ENCODE measurements around the gene MYO9A. TPM values are rescaled to one million over a fixed set of nuclear protein-coding genes. Genes with fewer than 3 reads are reported as not detected.

The MYO9A gene
- total RNA-seq, 1 experiment from 2014 or later: 21.4 TPM

- no peak for TF ChIP-seq CTCF (conservative IDR thresholded peaks at IDR 0.05)
Measured at GRCh38 chr15:71962537-71962936, 155.4 kb downstream of the MYO9A start.

More at GRCh38 chr15:71962537-71962936, 155.4 kb downstream of the MYO9A start:
- Histone ChIP-seq H4K5ac (ENCODE audit: insufficient read length, low read depth, low read length) (no peak overlapping the region), H4K91ac (ENCODE audit: insufficient read length, low read depth, low read length) (no peak overlapping the region), H3K23ac (ENCODE audit: insufficient read length, low read depth, low read length) (no peak overlapping the region), H2BK5ac (ENCODE audit: insufficient read length, low read length) (no peak overlapping the region), H3K56ac (ENCODE audit: insufficient read length, low read depth, low read length) (no peak overlapping the region), H4K8ac (replicated peaks; ENCODE audit: insufficient read length, low read depth, low read length) (no peak overlapping the region), H3K27me3 (ENCODE audit: insufficient read depth, low read length) (no peaks in the 10 kb centered on the region), H2BK15ac (ENCODE audit: low read depth, low read length) (no peak overlapping the region), H3K4me2 (ENCODE audit: insufficient read depth, insufficient read length, low read length) (no peak overlapping the region), H2AK5ac (ENCODE audit: insufficient read length, low read length) (no peak overlapping the region), H2BK20ac (ENCODE audit: low read depth, low read length, poor library complexity, severe bottlenecking) (no peak overlapping the region), H2BK120ac (ENCODE audit: low read depth, low read length, poor library complexity, severe bottlenecking) (no peak overlapping the region), H4K20me1 (ENCODE audit: control insufficient read depth, insufficient read depth, insufficient read length) (no peaks in the 10 kb centered on the region), H2BK12ac (ENCODE audit: insufficient read length, low read depth, low read length) (no peak overlapping the region), H3K9me3 (ENCODE audit: control insufficient read depth, low read depth, low read length) (no peaks in the 10 kb centered on the region), H2AFZ (ENCODE audit: low read length) (no peak overlapping the region), H3K14ac (ENCODE audit: insufficient read depth, low read length) (no peak overlapping the region), H3K79me1 (ENCODE audit: insufficient read depth, low read depth, low read length, poor library complexity, severe bottlenecking) (no peaks in the 10 kb centered on the region), H3K18ac (ENCODE audit: insufficient read length, low read depth, low read length) (no peak overlapping the region), H3K79me2 (ENCODE audit: insufficient read depth, low read length) (no peaks in the 10 kb centered on the region), H3K27ac (ENCODE audit: insufficient read length, low read depth, low read length) (no peak overlapping the region), H3K4ac (ENCODE audit: low read depth, low read length) (no peak overlapping the region), H3T11ph (ENCODE audit: low read length) (no peak overlapping the region), H3K4me1 (ENCODE audit: insufficient read depth, low read length) (no peaks in the 10 kb centered on the region), H3K23me2 (ENCODE audit: insufficient read length, low read depth, low read length, poor library complexity, severe bottlenecking) (no peaks in the 10 kb centered on the region), H3K9ac (ENCODE audit: extremely low read depth, insufficient read length, low read length) (no peak overlapping the region)
- H3K36me3 Mint-ChIP-seq (ENCODE audit: insufficient read depth in 1 of 3, low read depth in 3 of 3): no peaks in the 10 kb centered on the region
- no peaks in the 10 kb centered on the region for H3K4me1 Mint-ChIP-seq
- no peak for DNase-seq
- no peak overlapping the region for H3K4me3 Mint-ChIP-seq
- H3K27me3 Mint-ChIP-seq (ENCODE audit: low read depth): no peaks in the 10 kb centered on the region
- WGBS (ENCODE audit: extremely low coverage, insufficient read length, low lambda C conversion rate): no CpG with 5 or more reads among the region's 1 CpG
- no peaks in the 10 kb centered on the region for H3K9me3 Mint-ChIP-seq
- no peak overlapping the region for H3K27ac Mint-ChIP-seq
